GM12878 (cell line): ENCODE measurements around the gene SSRP1. TPM values are rescaled to one million over a fixed set of nuclear protein-coding genes. Genes with fewer than 3 reads are reported as not detected.

ENCODE experiments used
- ATF7 ChIP-seq: fragments of 450-650 bp; IDR thresholded peaks from 2 replicates; pipeline ENCODE4 v1.6.1; 2016; ENCODE audit warnings: low read depth, mild to moderate bottlenecking
- CREB1 ChIP-seq: IDR thresholded peaks from 2 replicates; pipeline ENCODE4 v1.6.1; 2012; ENCODE audit warnings: low read depth, mild to moderate bottlenecking, inconsistent platforms
- ESRRA ChIP-seq: IDR thresholded peaks from 2 replicates; pipeline ENCODE4 v1.6.1; 2012; ENCODE audit warnings: mild to moderate bottlenecking, low read length, improper control_type of control experiment
- FOS ChIP-seq: IDR thresholded peaks from 3 replicates; pipeline ENCODE4 v1.6.1; 2011; ENCODE audit warnings: borderline replicate concordance; ENCODE audit not compliant: insufficient read length; ENCODE audit errors: extremely low read depth
- FOXM1 ChIP-seq: IDR thresholded peaks from 2 replicates; pipeline ENCODE4 v1.6.1; 2012; ENCODE audit warnings: low read depth, mild to moderate bottlenecking, inconsistent platforms, low read length, moderate library complexity
- HDGF ChIP-seq: fragments of 450-650 bp; IDR thresholded peaks from 2 replicates; pipeline ENCODE4 v1.6.1; 2016; ENCODE audit warnings: antibody characterized with exemption
- LARP7 ChIP-seq: fragments of 450-650 bp; IDR thresholded peaks from 2 replicates; pipeline ENCODE4 v1.6.1; 2017; ENCODE audit warnings: mild to moderate bottlenecking
- MYC ChIP-seq: IDR thresholded peaks from 2 replicates; pipeline ENCODE4 v1.6.1; 2011; ENCODE audit warnings: mild to moderate bottlenecking, low read length, moderate library complexity, inconsistent platforms; ENCODE audit not compliant: insufficient read depth, insufficient replicate concordance, insufficient read length, severe bottlenecking
- NFXL1 ChIP-seq: fragments of 450-650 bp; IDR thresholded peaks from 2 replicates; pipeline ENCODE4 v1.6.1; 2017; ENCODE audit warnings: antibody characterized with exemption, mild to moderate bottlenecking, borderline replicate concordance
- NFYA ChIP-seq: IDR thresholded peaks from 2 replicates; pipeline ENCODE4 v1.6.1; 2011; ENCODE audit warnings: low read depth, mild to moderate bottlenecking, low read length, improper control_type of control experiment, borderline replicate concordance
- PML ChIP-seq: IDR thresholded peaks from 2 replicates; pipeline ENCODE4 v1.6.1; 2012; ENCODE audit warnings: low read length, inconsistent platforms
- RAD51 ChIP-seq: fragments of 450-650 bp; IDR thresholded peaks from 2 replicates; pipeline ENCODE4 v1.6.1; 2016; ENCODE audit warnings: moderate library complexity, mild to moderate bottlenecking, inconsistent platforms
- REST ChIP-seq: IDR thresholded peaks from 2 replicates; pipeline ENCODE4 v1.6.1; 2012; ENCODE audit warnings: mild to moderate bottlenecking, low read depth, low read length
- ZNF207 ChIP-seq: fragments of 450-650 bp; IDR thresholded peaks from 2 replicates; pipeline ENCODE4 v1.6.1; 2014; ENCODE audit warnings: antibody characterized with exemption, mild to moderate bottlenecking, borderline replicate concordance
- ZNF24 ChIP-seq: fragments of 450-650 bp; IDR thresholded peaks from 2 replicates; pipeline ENCODE4 v1.6.1; 2017; ENCODE audit warnings: antibody characterized with exemption, mild to moderate bottlenecking
- ZZZ3 ChIP-seq: IDR thresholded peaks from 2 replicates; pipeline ENCODE4 v1.6.1; 2011; ENCODE audit warnings: low read depth; ENCODE audit not compliant: control insufficient read depth, insufficient read length
- polyA plus RNA-seq, 11 experiments: library from polyadenylated mRNA; depleted of rRNA in 4 of 11; unstranded in 6 of 11; stranded (reverse) in 5 of 11; fragments of >200 nt; fragmentation: Nextera tagmentation in 4 of 11; fragmentation: Illumina TruSeq in 1 of 11; extraction: Ambion mirVana in 4 of 11; extraction: Trizol in 1 of 11; gene quantifications; 1 replicate in 1 of 11; 2 replicates in 10 of 11; pipeline versions ENCODE4 v1.2.1 to v1.2.3, GENCODE V29; 2011 to 2016; ENCODE audit warnings: inconsistent platforms in 2 of 11, missing spikeins in 2 of 11, low read depth in 1 of 11
- total RNA-seq, 4 experiments: library from RNA; depleted of rRNA in 3 of 4; stranded (reverse); fragments of >200 nt in 3 of 4; fragmentation: Illumina TruSeq in 1 of 4; extraction: Trizol in 1 of 4; gene quantifications; 2 replicates each; pipeline versions ENCODE4 v1.2.1 to v1.2.3, GENCODE V29; 2013 to 2021
- TF ChIP-seq, protein P1 (sequence below): fragments of 150-350 bp; IDR thresholded peaks from 2 replicates; pipeline ENCODE4 v1.6.1; 2016; ENCODE audit warnings: low read depth, low read length
- TF ChIP-seq, protein P2 (sequence below): IDR thresholded peaks from 2 replicates; pipeline ENCODE4 v1.6.1; 2011; ENCODE audit warnings: mild to moderate bottlenecking, low read depth, low read length, moderate library complexity; ENCODE audit not compliant: insufficient replicate concordance
- TF ChIP-seq, protein P3 (sequence below): IDR thresholded peaks from 2 replicates; pipeline ENCODE4 v1.6.1; 2011; ENCODE audit warnings: borderline replicate concordance, low read depth, mild to moderate bottlenecking, moderate library complexity, mixed read lengths, low read length; ENCODE audit not compliant: insufficient read depth; ENCODE audit errors: extremely low read length
- TF ChIP-seq, protein P4 (sequence below): IDR thresholded peaks from 2 replicates; pipeline ENCODE4 v1.6.1; 2011; ENCODE audit warnings: low read depth, mild to moderate bottlenecking, low read length, moderate library complexity, borderline replicate concordance; ENCODE audit errors: extremely low read depth

Gene SSRP1
- total and polyA plus RNA-seq, 10 of the 15 experiments (the other 5 are each of a cell fraction or from before 2014, with no cell fraction given): 73.6 to 279 (median 138) TPM

DNA sequence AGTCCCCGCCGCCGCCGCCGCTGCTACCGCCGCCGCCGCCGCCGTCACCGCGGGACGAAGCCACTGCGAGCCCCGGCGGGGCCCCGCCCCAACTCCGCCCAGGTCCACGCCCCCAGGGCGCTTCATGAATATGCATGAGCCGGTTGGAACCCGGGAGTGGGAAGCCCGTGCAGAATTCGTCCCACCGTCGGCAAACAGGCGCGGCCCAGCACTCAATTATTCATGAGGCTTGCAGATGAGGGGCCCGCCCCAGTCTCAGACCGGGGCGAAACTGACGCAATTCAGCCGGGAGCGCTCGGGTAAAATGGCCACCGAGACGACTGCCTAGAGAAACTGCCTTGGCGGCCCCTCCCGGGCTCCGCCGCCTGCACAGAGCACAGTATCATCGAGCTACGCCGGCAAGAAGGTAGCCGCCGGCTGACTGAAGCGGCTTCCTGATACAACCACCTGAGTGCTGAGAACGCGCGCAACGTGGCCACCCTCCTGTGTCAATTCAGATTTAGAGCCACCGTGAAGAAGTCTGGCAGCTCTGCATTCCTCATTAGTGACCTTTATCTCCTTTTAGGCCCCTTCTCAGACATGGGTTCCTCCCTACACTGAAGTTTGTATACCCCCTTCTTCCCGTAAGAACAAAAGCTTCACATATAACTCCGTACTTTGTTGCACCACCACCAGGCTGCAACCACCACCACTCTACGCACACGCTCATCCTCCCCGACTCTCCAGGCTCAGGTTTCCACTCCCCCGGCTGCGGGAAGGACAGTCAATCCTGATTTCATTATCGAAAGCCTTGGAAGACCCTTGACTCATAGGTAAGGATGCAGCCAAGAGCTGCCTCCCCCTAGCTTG, 10.6 kb downstream of the SSRP1 start, which contains the start of gene TNKS1BP1 (continued):
- no peak for TF ChIP-seq ZZZ3
- 0 out of 2 replicates have a peak, but pooled peaks have one; percentile 23 for TF ChIP-seq REST
- no peak for TF ChIP-seq FOS
- TF ChIP-seq, protein P1, sequence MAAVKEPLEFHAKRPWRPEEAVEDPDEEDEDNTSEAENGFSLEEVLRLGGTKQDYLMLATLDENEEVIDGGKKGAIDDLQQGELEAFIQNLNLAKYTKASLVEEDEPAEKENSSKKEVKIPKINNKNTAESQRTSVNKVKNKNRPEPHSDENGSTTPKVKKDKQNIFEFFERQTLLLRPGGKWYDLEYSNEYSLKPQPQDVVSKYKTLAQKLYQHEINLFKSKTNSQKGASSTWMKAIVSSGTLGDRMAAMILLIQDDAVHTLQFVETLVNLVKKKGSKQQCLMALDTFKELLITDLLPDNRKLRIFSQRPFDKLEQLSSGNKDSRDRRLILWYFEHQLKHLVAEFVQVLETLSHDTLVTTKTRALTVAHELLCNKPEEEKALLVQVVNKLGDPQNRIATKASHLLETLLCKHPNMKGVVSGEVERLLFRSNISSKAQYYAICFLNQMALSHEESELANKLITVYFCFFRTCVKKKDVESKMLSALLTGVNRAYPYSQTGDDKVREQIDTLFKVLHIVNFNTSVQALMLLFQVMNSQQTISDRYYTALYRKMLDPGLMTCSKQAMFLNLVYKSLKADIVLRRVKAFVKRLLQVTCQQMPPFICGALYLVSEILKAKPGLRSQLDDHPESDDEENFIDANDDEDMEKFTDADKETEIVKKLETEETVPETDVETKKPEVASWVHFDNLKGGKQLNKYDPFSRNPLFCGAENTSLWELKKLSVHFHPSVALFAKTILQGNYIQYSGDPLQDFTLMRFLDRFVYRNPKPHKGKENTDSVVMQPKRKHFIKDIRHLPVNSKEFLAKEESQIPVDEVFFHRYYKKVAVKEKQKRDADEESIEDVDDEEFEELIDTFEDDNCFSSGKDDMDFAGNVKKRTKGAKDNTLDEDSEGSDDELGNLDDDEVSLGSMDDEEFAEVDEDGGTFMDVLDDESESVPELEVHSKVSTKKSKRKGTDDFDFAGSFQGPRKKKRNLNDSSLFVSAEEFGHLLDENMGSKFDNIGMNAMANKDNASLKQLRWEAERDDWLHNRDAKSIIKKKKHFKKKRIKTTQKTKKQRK: no peak
- no peak for TF ChIP-seq NFYA
- no peak; the same call in 1 of the 2 replicates for TF ChIP-seq FOXM1
- TF ChIP-seq CREB1: no peak
- peak; percentile 78 for TF ChIP-seq ATF7
- no peak for TF ChIP-seq NFXL1
- no peak for TF ChIP-seq ZNF24
- no peak for TF ChIP-seq RAD51
- TF ChIP-seq LARP7: 0 out of 2 replicates have a peak, but pooled peaks have one; percentile 14
- TF ChIP-seq, protein P2, sequence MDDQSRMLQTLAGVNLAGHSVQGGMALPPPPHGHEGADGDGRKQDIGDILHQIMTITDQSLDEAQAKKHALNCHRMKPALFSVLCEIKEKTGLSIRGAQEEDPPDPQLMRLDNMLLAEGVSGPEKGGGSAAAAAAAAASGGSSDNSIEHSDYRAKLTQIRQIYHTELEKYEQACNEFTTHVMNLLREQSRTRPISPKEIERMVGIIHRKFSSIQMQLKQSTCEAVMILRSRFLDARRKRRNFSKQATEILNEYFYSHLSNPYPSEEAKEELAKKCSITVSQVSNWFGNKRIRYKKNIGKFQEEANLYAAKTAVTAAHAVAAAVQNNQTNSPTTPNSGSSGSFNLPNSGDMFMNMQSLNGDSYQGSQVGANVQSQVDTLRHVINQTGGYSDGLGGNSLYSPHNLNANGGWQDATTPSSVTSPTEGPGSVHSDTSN: no peak
- TF ChIP-seq ESRRA: no peak
- no peak for TF ChIP-seq MYC
- TF ChIP-seq, protein P3, sequence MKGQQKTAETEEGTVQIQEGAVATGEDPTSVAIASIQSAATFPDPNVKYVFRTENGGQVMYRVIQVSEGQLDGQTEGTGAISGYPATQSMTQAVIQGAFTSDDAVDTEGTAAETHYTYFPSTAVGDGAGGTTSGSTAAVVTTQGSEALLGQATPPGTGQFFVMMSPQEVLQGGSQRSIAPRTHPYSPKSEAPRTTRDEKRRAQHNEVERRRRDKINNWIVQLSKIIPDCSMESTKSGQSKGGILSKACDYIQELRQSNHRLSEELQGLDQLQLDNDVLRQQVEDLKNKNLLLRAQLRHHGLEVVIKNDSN: no peak
- TF ChIP-seq, protein P4, sequence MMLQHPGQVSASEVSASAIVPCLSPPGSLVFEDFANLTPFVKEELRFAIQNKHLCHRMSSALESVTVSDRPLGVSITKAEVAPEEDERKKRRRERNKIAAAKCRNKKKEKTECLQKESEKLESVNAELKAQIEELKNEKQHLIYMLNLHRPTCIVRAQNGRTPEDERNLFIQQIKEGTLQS: no peak
- no peak for TF ChIP-seq HDGF
- TF ChIP-seq ZNF207: peak; percentile 89; the same call in 1 of the 2 replicates
- TF ChIP-seq PML: peak; percentile 94
